GM10266 (cell line): ENCODE results near the gene BRDT.

ENCODE experiments used
- DNase-seq: peaks from one replicate; pipeline ENCODE4 v3.0.0; 2012; ENCODE audit errors: extremely low spot score
- CTCF ChIP-seq: IDR thresholded peaks from 2 replicates; pipeline ENCODE4 v1.5.1; 2012; ENCODE audit warnings: mild to moderate bottlenecking, low read depth; ENCODE audit not compliant: control insufficient read depth, insufficient read depth; ENCODE audit errors: missing control alignments

BRDT gene

GRCh38 chr1:91980663-91981062 lies 31.5 kb downstream of the BRDT start:
- no peak for DNase-seq
- TF ChIP-seq CTCF = no peak

GRCh38 chr1:91981996-91982609 lies 32.9 kb downstream of the BRDT start:
- no peak for TF ChIP-seq CTCF
- DNase-seq = no peak

- no peak for DNase-seq
Measured at GRCh38 chr1:91993256-91993655, 44.1 kb downstream of the BRDT start.

DNA sequence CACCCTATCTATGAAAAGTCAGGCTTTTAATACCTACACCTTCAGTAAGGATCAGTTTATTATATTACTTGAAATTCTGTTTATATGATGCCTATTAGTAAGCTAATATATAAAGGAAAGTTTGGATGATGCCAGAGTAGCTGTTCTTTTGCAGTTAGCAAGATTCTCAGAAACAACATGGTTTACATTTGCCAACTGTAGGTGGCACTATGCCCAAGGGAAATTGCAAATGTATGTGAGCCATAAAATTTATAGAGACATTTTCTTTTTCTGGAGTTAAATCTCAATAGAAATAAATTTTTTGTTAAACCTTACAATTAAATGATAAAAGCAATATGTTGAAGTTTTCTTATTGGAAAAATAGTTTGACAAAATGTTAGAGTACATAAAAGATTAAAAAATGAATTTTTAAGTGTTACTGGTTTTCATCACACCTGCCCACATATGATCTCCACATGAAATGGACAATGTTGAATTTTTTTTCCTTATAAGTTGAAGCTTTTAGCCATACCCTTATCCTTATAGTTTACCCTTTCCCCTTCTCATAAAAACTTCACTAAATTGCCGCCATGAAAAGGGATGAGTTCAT lies 48.5 kb downstream of the BRDT start:
- DNase-seq = peak; percentile 30

More at GRCh38 chr1:91993256-91993655, 44.1 kb downstream of the BRDT start:
- TF ChIP-seq CTCF = no peak

GRCh38 chr1:92004129-92004528 lies 54.9 kb downstream of the BRDT start:
- no peak for TF ChIP-seq CTCF
- no peak for DNase-seq

More for the DNA sequence above, 48.5 kb downstream of the BRDT start:
- peak; percentile 55 for TF ChIP-seq CTCF

GRCh38 chr1:92013923-92014322 lies 64.7 kb downstream of the BRDT start:
- no peak for DNase-seq
- TF ChIP-seq CTCF = no peak

DNA sequence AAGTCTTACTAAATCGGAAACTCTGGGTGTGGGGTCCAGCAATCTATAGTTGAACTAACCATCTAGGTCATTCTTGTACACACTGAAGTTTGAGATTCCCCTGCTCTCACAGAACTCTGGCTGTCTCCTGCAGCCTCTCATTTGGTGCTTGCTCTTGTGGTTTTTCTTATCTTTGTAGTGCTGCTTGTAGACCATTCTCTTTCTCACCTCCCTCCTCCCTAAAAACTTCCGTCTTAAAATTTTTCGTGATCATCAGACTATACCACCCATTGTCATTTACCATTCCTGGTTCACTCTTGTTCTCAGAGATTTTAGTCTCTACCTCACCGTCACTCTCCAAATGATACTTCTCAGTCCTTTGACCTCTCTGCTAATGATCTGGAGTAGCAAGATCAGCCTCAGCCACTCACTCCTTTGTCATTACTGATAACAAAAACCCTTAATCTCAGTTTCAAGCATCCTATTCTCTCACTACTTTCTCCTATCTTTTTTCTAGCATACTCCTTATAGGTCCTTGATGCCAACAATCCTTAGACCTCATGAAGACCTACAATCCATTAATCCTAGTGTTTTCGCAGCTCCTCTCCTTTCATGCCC lies 67.6 kb downstream of the BRDT start:
- no peak for DNase-seq
- no peak for TF ChIP-seq CTCF
